Left ventricle myocardium inferior (tissue), 1 donor: ENCODE data around the gene PMP22. TPM values are rescaled to one million over a fixed set of nuclear protein-coding genes. Genes with fewer than 3 reads are reported as not detected.

ENCODE experiments used
- DNase-seq: peaks from one replicate; pipeline ENCODE4 v3.0.0-alpha.2; 2020
- H3K27ac ChIP-seq: fragments of 200-600 bp; replicated peaks from 2 replicates; pipeline ENCODE4 v1.8.0; 2021
- H3K27me3 ChIP-seq: fragments of 200-600 bp; 2 replicates; pipeline ENCODE4 v1.8.0; 2021; ENCODE audit warnings: low read depth
- H3K36me3 ChIP-seq: fragments of 200-600 bp; 2 replicates; pipeline ENCODE4 v1.8.0; 2021
- H3K4me1 ChIP-seq: fragments of 200-600 bp; 2 replicates; pipeline ENCODE4 v1.8.0; 2021
- H3K4me3 ChIP-seq: fragments of 200-600 bp; 2 replicates; pipeline ENCODE4 v1.8.0; 2021; ENCODE audit warnings: mild to moderate bottlenecking, moderate library complexity
- H3K9me3 ChIP-seq: fragments of 200-600 bp; replicated peaks from 2 replicates; pipeline ENCODE4 v1.8.0; 2021
- CTCF ChIP-seq: fragments of 200-600 bp; IDR thresholded peaks from 2 replicates; pipeline ENCODE4 v1.8.0; 2021; ENCODE audit warnings: antibody characterized with exemption, mild to moderate bottlenecking, borderline replicate concordance
- intact Hi-C: fragments of 100-400 bp; cut with micrococcal nuclease; formaldehyde crosslinking; loops from one replicate; pipeline ENCODE4 v1.11.0; 2022
- long read RNA-seq: library from polyadenylated mRNA; unstranded; transcript quantifications from one replicate; pipeline ENCODE4 v2.0.0, GENCODE V29; 2021
- total RNA-seq: library from RNA; stranded (reverse); fragmentation: NEBNext Ultra II Directional; extraction: Animal tissue kit (Norgen Biotek cat#: 25700); gene quantifications from one replicate; pipeline ENCODE4 v1.2.1, GENCODE V29; 2021
- donor health status: DM: no; HTN: yes; CAD: no; lungs with severe emphysema.

PMP22 gene
- total RNA-seq: 135 TPM
- long read RNA-seq, transcript PMP22-203 (5 exons, 1,817 nt): major isoform, 96 of 220 reads
- long read RNA-seq, transcript PMP22-201 (5 exons, 1,861 nt): major isoform, 96 of 220 reads
- long read RNA-seq, partial matches to known transcripts: 9 of 220 reads
- long read RNA-seq, other reads (novel, unspliced or antisense): 16 of 220 reads

- Histone ChIP-seq H3K27ac (peak within 1 kb of the TSS; percentile 99), H3K36me3 (peaks cover under 1% of the 10 kb centered on the region), H3K27me3 (no peaks in the 10 kb centered on the region), H3K9me3 (no peaks in the 10 kb centered on the region), H3K4me1 (peaks cover 72% of the 10 kb centered on the region), H3K4me3 (peak within 1 kb of the TSS; percentile 90)
- peak; percentile 46 for DNase-seq
- TF ChIP-seq CTCF: peak; percentile 49
- intact Hi-C loops: no loop called here
These were observed at the start of gene PMP22 for GRCh38 chr17:15265131-15265530. PMP22 (minus strand) TSS chr17:15265326; CDS start chr17:15260727, 4,599 bp downstream.

- Histone ChIP-seq H3K36me3 (no peaks in the 10 kb centered on the region), H3K4me3 (no peak overlapping the region), H3K9me3 (no peaks in the 10 kb centered on the region), H3K4me1 (peaks cover 8% of the 10 kb centered on the region), H3K27me3 (no peaks in the 10 kb centered on the region), H3K27ac (no peak overlapping the region)
- no peak for DNase-seq
- intact Hi-C loops: no loop called here
- TF ChIP-seq CTCF: no peak
These were observed 46.9 kb upstream of the PMP22 start for GRCh38 chr17:15311996-15312395.

DNA sequence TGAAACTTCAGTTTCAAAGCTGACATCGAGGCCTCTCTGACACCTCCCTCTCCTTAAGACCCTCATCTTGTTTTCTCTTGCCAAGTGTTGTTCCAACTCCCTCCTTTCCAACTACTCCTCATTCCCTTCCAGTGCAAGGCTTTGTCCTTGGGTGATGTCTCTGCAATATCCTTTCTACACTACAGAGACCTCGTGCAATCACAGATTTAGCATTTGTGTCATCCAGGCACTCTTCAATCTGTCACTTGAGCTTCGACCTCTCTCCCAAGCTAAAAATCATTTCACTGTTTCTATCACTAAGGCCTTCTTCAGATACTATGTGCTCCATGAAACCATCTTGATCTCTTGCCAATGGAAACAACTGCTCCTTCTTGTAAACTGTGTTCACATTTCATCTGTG, 44.7 kb upstream of the PMP22 start:
- intact Hi-C loops: no loop called here
- Histone ChIP-seq H3K27me3 (no peaks in the 10 kb centered on the region), H3K9me3 (no peaks in the 10 kb centered on the region), H3K36me3 (no peaks in the 10 kb centered on the region), H3K4me3 (no peak overlapping the region), H3K4me1 (peaks cover 8% of the 10 kb centered on the region), H3K27ac (peak overlapping the region; percentile 22)
- DNase-seq: no peak
- TF ChIP-seq CTCF: no peak

DNA sequence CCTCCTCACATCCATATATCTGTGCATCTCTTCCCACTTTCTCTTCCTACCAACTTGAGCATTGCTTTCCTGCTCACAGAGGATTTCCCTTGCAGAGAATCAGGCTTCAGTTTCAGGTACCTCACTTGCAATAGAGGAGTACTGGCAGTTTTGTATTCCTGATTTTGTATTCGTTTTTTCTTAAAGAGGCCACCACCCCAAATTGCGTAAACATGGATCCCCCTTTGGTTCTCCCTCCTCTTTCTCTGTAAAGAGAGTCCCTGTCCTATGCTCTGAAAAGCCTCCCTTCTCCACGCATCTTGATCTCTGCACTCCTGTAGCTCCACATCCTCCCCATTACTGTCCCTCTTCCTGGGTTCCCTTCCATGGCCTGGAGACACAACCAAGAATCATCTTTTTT, 44.1 kb upstream of the PMP22 start:
- intact Hi-C loops: no loop called here
- no peak overlapping the region for H3K27ac ChIP-seq
- H3K36me3 ChIP-seq: no peaks in the 10 kb centered on the region
- H3K4me3 ChIP-seq: no peak overlapping the region
- no peaks in the 10 kb centered on the region for H3K9me3 ChIP-seq
- no peak for TF ChIP-seq CTCF
- H3K4me1 ChIP-seq: peaks cover 8% of the 10 kb centered on the region
- H3K27me3 ChIP-seq: no peaks in the 10 kb centered on the region
- DNase-seq: no peak

DNA sequence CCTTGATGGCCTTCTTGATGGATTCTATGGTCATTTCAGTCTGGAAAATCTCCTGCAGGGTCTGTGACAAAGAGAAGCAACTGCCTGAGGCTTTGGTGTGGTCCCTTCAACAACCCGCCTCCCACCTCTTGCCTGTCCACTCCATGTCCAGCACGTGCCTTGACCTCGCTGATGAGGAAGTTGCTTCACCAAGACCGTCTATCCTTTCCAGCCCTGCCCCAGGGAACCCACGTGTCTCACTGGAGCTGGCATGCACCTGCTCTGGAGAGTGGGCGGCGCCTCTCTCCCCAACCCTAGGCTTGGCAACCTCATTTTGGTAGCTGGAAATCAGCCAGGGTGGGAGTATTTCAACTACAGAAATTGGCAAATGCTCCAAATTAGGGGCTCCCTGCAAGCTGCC, 43.6 kb upstream of the PMP22 start:
- Histone ChIP-seq H3K27ac (no peak overlapping the region), H3K4me1 (peaks cover 8% of the 10 kb centered on the region), H3K36me3 (no peaks in the 10 kb centered on the region), H3K9me3 (no peaks in the 10 kb centered on the region), H3K4me3 (no peak overlapping the region), H3K27me3 (no peaks in the 10 kb centered on the region)
- intact Hi-C loops: no loop called here
- TF ChIP-seq CTCF: no peak
- no peak for DNase-seq
